HFFc6 (cell line): Measurements from ENCODE around the gene MED27. TPM values are rescaled to one million over a fixed set of nuclear protein-coding genes. Genes with fewer than 3 reads are reported as not detected.

Experiments
- DNase-seq: peaks from one replicate; pipeline ENCODE4 v3.0.0-alpha.2; 2018
- H3K27ac Mint-ChIP-seq: 2 replicates; pipeline ENCODE4 v1.8.0; 2020; ENCODE audit warnings: mild to moderate bottlenecking, mixed read lengths
- H3K27me3 Mint-ChIP-seq: 2 replicates; pipeline ENCODE4 v1.8.0; 2021; ENCODE audit warnings: mild to moderate bottlenecking, moderate library complexity, mixed read lengths; ENCODE audit not compliant: insufficient read depth
- H3K36me3 Mint-ChIP-seq: 2 replicates; pipeline ENCODE4 v1.8.0; 2021; ENCODE audit warnings: low read depth, mixed read lengths
- H3K4me1 Mint-ChIP-seq: 2 replicates; pipeline ENCODE4 v1.8.0; 2020; ENCODE audit warnings: low read depth, mixed read lengths
- H3K4me3 Mint-ChIP-seq: 2 replicates; pipeline ENCODE4 v1.8.0; 2020; ENCODE audit warnings: mild to moderate bottlenecking, moderate library complexity, mixed read lengths
- H3K9me3 Mint-ChIP-seq: 2 replicates; pipeline ENCODE4 v1.8.0; 2020; ENCODE audit warnings: mild to moderate bottlenecking, mixed read lengths
- total RNA-seq, 6 experiments: library from RNA; stranded (reverse); fragmentation: NEBNext Ultra II Directional; extraction: Animal tissue kit (Norgen Biotek cat#: 25700); gene quantifications; 2 replicates in 1 of 6; 3 replicates in 5 of 6; pipeline ENCODE4 v1.2.3, GENCODE V29; 2021
- TF ChIP-seq, protein P1 (sequence below): fragments of 200-600 bp; sonication (generic); IDR thresholded peaks from 2 replicates; pipeline ENCODE4 v1.5.0; 2021; ENCODE audit warnings: antibody characterized with exemption, mild to moderate bottlenecking

Gene MED27
- total RNA-seq, 6 experiments from 2014 or later = 30.2 to 37.7 (median 32.7) TPM

GRCh38 chr9:132005899-132006298 lies 73.8 kb downstream of the MED27 start:
- Mint-ChIP-seq H3K27me3 (0 out of 2 replicates have a peak, but pooled peaks cover 3% of the 10 kb centered on the region), H3K9me3 (peaks cover 16% of the 10 kb centered on the region; the same call in 1 of the 2 replicates), H3K27ac (peak overlapping the region; percentile 71), H3K4me3 (no peak overlapping the region), H3K4me1 (peaks cover 64% of the 10 kb centered on the region), H3K36me3 (peaks cover 45% of the 10 kb centered on the region)
- no peak for DNase-seq
- TF ChIP-seq, protein P1, sequence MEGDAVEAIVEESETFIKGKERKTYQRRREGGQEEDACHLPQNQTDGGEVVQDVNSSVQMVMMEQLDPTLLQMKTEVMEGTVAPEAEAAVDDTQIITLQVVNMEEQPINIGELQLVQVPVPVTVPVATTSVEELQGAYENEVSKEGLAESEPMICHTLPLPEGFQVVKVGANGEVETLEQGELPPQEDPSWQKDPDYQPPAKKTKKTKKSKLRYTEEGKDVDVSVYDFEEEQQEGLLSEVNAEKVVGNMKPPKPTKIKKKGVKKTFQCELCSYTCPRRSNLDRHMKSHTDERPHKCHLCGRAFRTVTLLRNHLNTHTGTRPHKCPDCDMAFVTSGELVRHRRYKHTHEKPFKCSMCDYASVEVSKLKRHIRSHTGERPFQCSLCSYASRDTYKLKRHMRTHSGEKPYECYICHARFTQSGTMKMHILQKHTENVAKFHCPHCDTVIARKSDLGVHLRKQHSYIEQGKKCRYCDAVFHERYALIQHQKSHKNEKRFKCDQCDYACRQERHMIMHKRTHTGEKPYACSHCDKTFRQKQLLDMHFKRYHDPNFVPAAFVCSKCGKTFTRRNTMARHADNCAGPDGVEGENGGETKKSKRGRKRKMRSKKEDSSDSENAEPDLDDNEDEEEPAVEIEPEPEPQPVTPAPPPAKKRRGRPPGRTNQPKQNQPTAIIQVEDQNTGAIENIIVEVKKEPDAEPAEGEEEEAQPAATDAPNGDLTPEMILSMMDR = no peak; the same call in 1 of the 2 replicates

GRCh38 chr9:132004323-132004722 lies 75.3 kb downstream of the MED27 start:
- H3K36me3 Mint-ChIP-seq = peaks cover 48% of the 10 kb centered on the region
- no peak for DNase-seq
- peaks cover 76% of the 10 kb centered on the region for H3K4me1 Mint-ChIP-seq
- H3K9me3 Mint-ChIP-seq = peaks cover 18% of the 10 kb centered on the region
- no peak overlapping the region for H3K4me3 Mint-ChIP-seq
- TF ChIP-seq, protein P1 = no peak
- H3K27ac Mint-ChIP-seq = no peak overlapping the region
- peaks cover 5% of the 10 kb centered on the region; the same call in 1 of the 2 replicates for H3K27me3 Mint-ChIP-seq

DNA sequence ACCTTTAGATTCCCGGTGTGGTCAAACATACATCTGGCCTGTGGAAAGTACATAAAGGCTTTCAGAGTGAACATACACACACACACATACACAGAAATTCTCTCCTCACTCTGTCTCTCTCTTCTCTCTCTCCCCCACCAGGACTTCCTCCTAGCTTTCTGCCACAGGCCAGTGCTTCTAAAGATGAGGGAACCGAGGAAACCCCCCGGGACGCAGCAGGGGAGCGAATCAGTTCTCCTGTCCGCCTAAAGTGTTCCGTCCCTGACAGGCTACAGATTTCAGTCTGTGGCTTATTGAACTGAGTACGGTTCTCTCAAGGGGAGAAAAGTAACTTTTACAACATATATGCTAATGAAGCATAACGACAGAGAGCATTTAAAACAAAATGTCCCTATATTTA lies 75.8 kb downstream of the MED27 start:
- H3K9me3 Mint-ChIP-seq = peaks cover 18% of the 10 kb centered on the region
- H3K27ac Mint-ChIP-seq = no peak overlapping the region
- H3K27me3 Mint-ChIP-seq = peaks cover 5% of the 10 kb centered on the region; the same call in 1 of the 2 replicates
- H3K4me1 Mint-ChIP-seq = peaks cover 76% of the 10 kb centered on the region
- no peak overlapping the region for H3K4me3 Mint-ChIP-seq
- no peak for DNase-seq
- TF ChIP-seq, protein P1 = no peak
- H3K36me3 Mint-ChIP-seq = peaks cover 44% of the 10 kb centered on the region

DNA sequence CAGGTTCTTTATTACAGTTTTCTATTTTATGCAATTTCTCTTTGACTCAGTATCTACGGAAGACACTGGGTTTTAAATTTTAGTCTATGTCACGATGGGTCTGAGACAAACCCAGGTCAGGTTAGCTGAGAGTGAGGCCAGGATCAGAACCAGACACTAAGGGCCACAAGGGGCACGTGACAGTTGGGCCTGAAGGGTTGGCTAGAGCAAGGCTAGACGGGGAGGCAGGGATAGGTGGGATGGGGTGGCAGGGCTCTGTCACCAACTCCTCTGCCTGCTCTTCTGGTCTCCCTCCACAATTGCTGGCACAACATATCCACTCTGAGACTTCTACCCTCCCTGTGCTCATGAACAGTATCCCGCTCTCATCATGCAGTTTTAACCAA lies 76.4 kb downstream of the MED27 start:
- peaks cover 76% of the 10 kb centered on the region for H3K4me1 Mint-ChIP-seq
- TF ChIP-seq, protein P1 = no peak

GRCh38 chr9:132002643-132003318 lies 76.9 kb downstream of the MED27 start:
- H3K4me3 Mint-ChIP-seq = no peak overlapping the region
- H3K27ac Mint-ChIP-seq = no peak overlapping the region
- H3K36me3 Mint-ChIP-seq = peaks cover 40% of the 10 kb centered on the region
- DNase-seq = no peak
- peaks cover 5% of the 10 kb centered on the region; the same call in 1 of the 2 replicates for H3K27me3 Mint-ChIP-seq
- TF ChIP-seq, protein P1 = no peak
- peaks cover 18% of the 10 kb centered on the region for H3K9me3 Mint-ChIP-seq
- H3K4me1 Mint-ChIP-seq = peaks cover 76% of the 10 kb centered on the region

More for the DNA sequence above, 76.4 kb downstream of the MED27 start:
- no peak overlapping the region for H3K27ac Mint-ChIP-seq
- H3K9me3 Mint-ChIP-seq = peaks cover 18% of the 10 kb centered on the region
- H3K27me3 Mint-ChIP-seq = peaks cover 5% of the 10 kb centered on the region; the same call in 1 of the 2 replicates
- no peak for DNase-seq
- H3K4me3 Mint-ChIP-seq = no peak overlapping the region
- H3K36me3 Mint-ChIP-seq = peaks cover 40% of the 10 kb centered on the region
